Measurements from ENCODE around the gene SERINC1. TPM values are rescaled to one million over a fixed set of nuclear protein-coding genes. Genes with fewer than 3 reads are reported as not detected.

Gene SERINC1
- total and polyA plus RNA-seq, 12 donors, result 68.0 to 455 (median 260) TPM

- intact Hi-C loops (cut with DNase I), result no loop called here
- peaks cover 0 to 75% of the 10 kb centered on the region in 2 donors for H3K36me3 ChIP-seq (replicated peaks in 1 of 2)
- H3K4me1 ChIP-seq (replicated peaks in 1 of 2), result peaks cover 0 to 27% of the 10 kb centered on the region in 2 donors
Observed at GRCh38 chr6:122454673-122455072, 16.9 kb downstream of the SERINC1 start.

DNA sequence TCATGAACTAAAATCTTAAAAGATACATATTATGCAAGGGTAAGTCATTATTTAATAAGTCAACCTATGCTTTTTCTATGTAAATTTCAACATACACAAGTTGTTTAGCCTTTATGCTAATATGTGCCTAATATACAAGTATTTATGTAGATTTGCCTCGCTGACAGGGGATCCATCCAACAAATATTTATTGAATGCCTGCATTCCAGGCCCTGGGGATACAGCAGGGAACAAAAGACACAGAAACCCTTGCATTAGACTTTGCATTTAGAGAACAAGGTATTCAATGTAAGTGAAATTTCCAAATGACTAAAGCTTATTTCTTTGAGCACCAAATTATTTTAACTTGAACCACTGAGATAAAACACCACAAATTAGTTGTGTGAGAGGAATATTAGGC lies 19.1 kb downstream of the SERINC1 start:
- H3K36me3 ChIP-seq (replicated peaks in 1 of 2), result peaks cover 0 to 95% of the 10 kb centered on the region in 2 donors
- 65 to 79% (median 74%) methylated on average over 1 of the region's 1 CpG for WGBS, 4 donors
- intact Hi-C loops (cut with DNase I), result no loop called here

More at GRCh38 chr6:122454673-122455072, 16.9 kb downstream of the SERINC1 start:
- Histone ChIP-seq H3K27me3 (no peaks in the 10 kb centered on the region), H3K9me3 (replicated peaks in 1 of 3) (no peaks in the 10 kb centered on the region), H3K27ac (no peak overlapping the region), H3K4me3 (no peak overlapping the region)
- no peak for DNase-seq
- WGBS, 4 donors, result 86 to 95% (median 92%) methylated on average over 4 of the region's 4 CpGs
- no peak for TF ChIP-seq POLR2A (IDR thresholded peaks at IDR 0.05)
- TF ChIP-seq, protein P1, sequence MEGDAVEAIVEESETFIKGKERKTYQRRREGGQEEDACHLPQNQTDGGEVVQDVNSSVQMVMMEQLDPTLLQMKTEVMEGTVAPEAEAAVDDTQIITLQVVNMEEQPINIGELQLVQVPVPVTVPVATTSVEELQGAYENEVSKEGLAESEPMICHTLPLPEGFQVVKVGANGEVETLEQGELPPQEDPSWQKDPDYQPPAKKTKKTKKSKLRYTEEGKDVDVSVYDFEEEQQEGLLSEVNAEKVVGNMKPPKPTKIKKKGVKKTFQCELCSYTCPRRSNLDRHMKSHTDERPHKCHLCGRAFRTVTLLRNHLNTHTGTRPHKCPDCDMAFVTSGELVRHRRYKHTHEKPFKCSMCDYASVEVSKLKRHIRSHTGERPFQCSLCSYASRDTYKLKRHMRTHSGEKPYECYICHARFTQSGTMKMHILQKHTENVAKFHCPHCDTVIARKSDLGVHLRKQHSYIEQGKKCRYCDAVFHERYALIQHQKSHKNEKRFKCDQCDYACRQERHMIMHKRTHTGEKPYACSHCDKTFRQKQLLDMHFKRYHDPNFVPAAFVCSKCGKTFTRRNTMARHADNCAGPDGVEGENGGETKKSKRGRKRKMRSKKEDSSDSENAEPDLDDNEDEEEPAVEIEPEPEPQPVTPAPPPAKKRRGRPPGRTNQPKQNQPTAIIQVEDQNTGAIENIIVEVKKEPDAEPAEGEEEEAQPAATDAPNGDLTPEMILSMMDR (IDR thresholded peaks at IDR 0.05), result no peak

DNA sequence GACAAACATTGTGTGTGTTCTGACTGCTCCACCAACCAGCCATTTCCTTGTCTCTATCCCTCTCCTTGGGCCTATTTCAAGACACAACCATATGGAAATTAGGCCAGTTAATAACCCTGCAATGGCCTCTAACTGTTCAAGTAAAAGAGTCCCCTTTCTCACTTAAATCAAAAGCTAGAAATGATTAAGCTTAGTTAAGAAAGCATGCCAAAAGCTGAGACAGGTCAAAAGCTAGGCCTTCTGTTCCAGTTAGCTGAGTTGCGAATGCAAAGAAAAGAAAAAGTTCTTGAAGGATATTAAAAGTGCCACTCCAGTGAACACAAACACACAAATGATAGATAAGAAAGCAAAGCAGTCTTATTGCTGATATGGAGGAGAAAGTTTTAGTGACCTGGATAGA lies 22.5 kb downstream of the SERINC1 start:
- Histone ChIP-seq H3K36me3 (replicated peaks in 1 of 2) (peaks cover 0 to 89% of the 10 kb centered on the region in 2 donors), H3K27me3 (no peaks in the 10 kb centered on the region), H3K4me1 (replicated peaks in 1 of 2) (no peaks in the 10 kb centered on the region), H3K4me3 (no peak overlapping the region), H3K9me3 (replicated peaks in 1 of 3) (no peaks in the 10 kb centered on the region), H3K27ac (no peak overlapping the region)
- no peak for DNase-seq
- WGBS, 4 donors, result 94 to 100% (median 96%) methylated on average over 1 of the region's 1 CpG
- intact Hi-C loops (cut with DNase I), result no loop called here
- TF ChIP-seq, protein P1 (IDR thresholded peaks at IDR 0.05), result no peak
- TF ChIP-seq POLR2A (IDR thresholded peaks at IDR 0.05), result no peak

More for the DNA sequence above, 19.1 kb downstream of the SERINC1 start:
- Histone ChIP-seq H3K27ac (no peak overlapping the region), H3K9me3 (replicated peaks in 1 of 3) (no peaks in the 10 kb centered on the region), H3K4me1 (replicated peaks in 1 of 2) (peaks cover 0 to 7% of the 10 kb centered on the region in 2 donors), H3K4me3 (no peak overlapping the region), H3K27me3 (no peaks in the 10 kb centered on the region)
- DNase-seq, result no peak
- no peak for TF ChIP-seq POLR2A (IDR thresholded peaks at IDR 0.05)
- TF ChIP-seq, protein P1 (IDR thresholded peaks at IDR 0.05), result no peak

DNA sequence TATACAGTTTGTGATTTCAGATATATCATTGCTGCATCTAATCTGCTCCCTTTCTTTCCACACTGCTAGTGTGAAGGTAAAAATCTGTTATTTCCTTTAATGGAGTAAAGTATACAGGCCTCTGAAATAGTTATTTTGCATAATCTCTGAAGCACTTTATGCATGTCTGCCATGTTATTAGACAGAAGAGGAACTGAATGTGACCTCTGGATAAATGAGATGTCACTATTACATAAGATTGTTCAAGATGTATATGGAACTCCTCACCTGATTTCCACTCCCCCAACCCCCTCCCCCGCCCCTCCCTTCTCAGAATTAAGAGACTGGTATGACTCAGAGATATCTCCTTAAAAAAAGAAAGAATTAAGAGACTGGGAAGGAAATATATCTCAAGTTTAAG lies 26.3 kb downstream of the SERINC1 start:
- WGBS, 4 donors, result 100% methylated on average over 1 of the region's 1 CpG
- Histone ChIP-seq H3K9me3 (replicated peaks in 1 of 3) (no peaks in the 10 kb centered on the region), H3K36me3 (replicated peaks in 1 of 2) (peaks cover 0 to 58% of the 10 kb centered on the region in 2 donors), H3K4me1 (replicated peaks in 1 of 2) (no peaks in the 10 kb centered on the region), H3K27me3 (no peaks in the 10 kb centered on the region), H3K27ac (no peak overlapping the region), H3K4me3 (no peak overlapping the region)
- no peak for DNase-seq
- TF ChIP-seq, protein P1 (IDR thresholded peaks at IDR 0.05), result no peak
- no peak for TF ChIP-seq POLR2A (IDR thresholded peaks at IDR 0.05)
- intact Hi-C loops (cut with DNase I), result no loop called here

Data from adrenal gland (tissue), 12 donors.